ENCODE results near the gene CEP85L.

CEP85L gene

GRCh38 chr6:118674772-118675171 is 23.4 kb upstream of the CEP85L start:
- no peak overlapping the region for H3K4me3 ChIP-seq (replicated peaks; ENCODE audit: low read depth, low read length)
- no peak for DNase-seq (ENCODE audit: extremely low read depth, low read depth)
- TF ChIP-seq CTCF (IDR thresholded peaks at IDR 0.05; ENCODE audit: low read depth, low read length, missing control alignments): no peak

- TF ChIP-seq CTCF (IDR thresholded peaks at IDR 0.05; ENCODE audit: low read depth, low read length, missing control alignments): no peak
- DNase-seq (ENCODE audit: extremely low read depth, low read depth): no peak
- H3K4me3 ChIP-seq (replicated peaks; ENCODE audit: low read depth, low read length): no peak overlapping the region
Observed at GRCh38 chr6:118672678-118673077, 21.3 kb upstream of the CEP85L start.

- TF ChIP-seq CTCF (IDR thresholded peaks at IDR 0.05; ENCODE audit: low read depth, low read length, missing control alignments): no peak
- no peak for DNase-seq (ENCODE audit: extremely low read depth, low read depth)
- no peak overlapping the region for H3K4me3 ChIP-seq (replicated peaks; ENCODE audit: low read depth, low read length)
Observed at GRCh38 chr6:118669561-118669960, 18.2 kb upstream of the CEP85L start.

GRCh38 chr6:118668761-118669385 is 17.5 kb upstream of the CEP85L start:
- no peak for TF ChIP-seq CTCF (IDR thresholded peaks at IDR 0.05; ENCODE audit: low read depth, low read length, missing control alignments)
- DNase-seq (ENCODE audit: extremely low read depth, low read depth): no peak
- H3K4me3 ChIP-seq (replicated peaks; ENCODE audit: low read depth, low read length): no peak overlapping the region

GRCh38 chr6:118667988-118668387 is 16.6 kb upstream of the CEP85L start:
- H3K4me3 ChIP-seq (replicated peaks; ENCODE audit: low read depth, low read length): no peak overlapping the region
- DNase-seq (ENCODE audit: extremely low read depth, low read depth): no peak
- TF ChIP-seq CTCF (IDR thresholded peaks at IDR 0.05; ENCODE audit: low read depth, low read length, missing control alignments): no peak

- no peak overlapping the region for H3K4me3 ChIP-seq (replicated peaks; ENCODE audit: low read depth, low read length)
- DNase-seq (ENCODE audit: extremely low read depth, low read depth): no peak
Observed at GRCh38 chr6:118665011-118665410, 13.6 kb upstream of the CEP85L start.

More at GRCh38 chr6:118665011-118665410, 13.6 kb upstream of the CEP85L start:
- TF ChIP-seq CTCF (IDR thresholded peaks at IDR 0.05; ENCODE audit: low read depth, low read length, missing control alignments): no peak

Data from HFF-Myc (cell line).